HG02798 (cell line): ENCODE results near the gene TBC1D9.

Experiments used
- ATAC-seq: cut with Tn5 transposase; IDR thresholded peaks from one replicate; pipeline ENCODE4 v1.9.1; 2021; ENCODE audit warnings: mild to moderate bottlenecking; ENCODE audit not compliant: unreplicated experiment, poor library complexity

Gene TBC1D9

GRCh38 chr4:140701071-140701470 lies 55.1 kb downstream of the TBC1D9 start:
- no peak for ATAC-seq

- no peak for ATAC-seq
Observed at GRCh38 chr4:140697709-140698560, 58.2 kb downstream of the TBC1D9 start.

- no peak for ATAC-seq
Observed at GRCh38 chr4:140695483-140695882, 60.7 kb downstream of the TBC1D9 start.

- ATAC-seq: no peak
Observed at GRCh38 chr4:140693562-140693961, 62.6 kb downstream of the TBC1D9 start.

DNA sequence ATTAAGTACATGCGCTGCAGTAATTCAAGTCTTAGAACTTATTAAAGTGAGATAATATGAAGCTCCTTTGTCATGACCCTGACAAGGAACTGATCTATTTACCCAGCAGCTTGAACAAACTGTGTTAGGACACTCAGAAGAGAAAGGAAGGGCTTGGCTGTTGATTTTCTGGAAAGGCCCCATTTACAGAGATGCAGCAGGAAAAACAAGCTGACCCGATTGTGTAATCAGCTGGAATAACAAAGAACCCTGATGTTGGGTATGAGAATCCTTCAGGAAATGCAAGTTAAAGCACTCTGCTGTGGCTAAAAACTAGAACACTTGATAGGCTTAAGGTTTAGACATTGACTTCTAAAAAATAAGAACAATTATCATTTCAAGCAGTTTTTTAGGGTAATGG lies 64.8 kb downstream of the TBC1D9 start:
- ATAC-seq: no peak

DNA sequence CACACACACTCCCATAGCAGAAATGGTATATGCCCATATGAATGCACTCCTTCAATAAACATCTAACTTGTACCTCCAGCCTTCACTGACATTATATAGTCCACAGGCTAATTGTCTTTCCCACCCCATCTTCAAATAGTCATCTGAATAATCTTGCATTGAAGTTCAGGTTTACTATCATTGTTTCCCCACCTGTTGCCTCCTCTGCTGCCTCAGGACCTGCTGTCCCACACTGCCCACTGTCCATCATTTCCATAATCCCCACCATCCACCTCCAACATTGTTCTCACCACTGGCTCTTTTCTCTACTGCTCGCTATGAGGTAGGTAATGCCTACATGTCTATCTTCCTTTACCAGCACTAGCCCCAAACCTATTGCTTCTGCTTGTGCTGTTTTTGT lies 66.1 kb downstream of the TBC1D9 start:
- no peak for ATAC-seq

GRCh38 chr4:140689623-140690022 lies 66.6 kb downstream of the TBC1D9 start:
- no peak for ATAC-seq

DNA sequence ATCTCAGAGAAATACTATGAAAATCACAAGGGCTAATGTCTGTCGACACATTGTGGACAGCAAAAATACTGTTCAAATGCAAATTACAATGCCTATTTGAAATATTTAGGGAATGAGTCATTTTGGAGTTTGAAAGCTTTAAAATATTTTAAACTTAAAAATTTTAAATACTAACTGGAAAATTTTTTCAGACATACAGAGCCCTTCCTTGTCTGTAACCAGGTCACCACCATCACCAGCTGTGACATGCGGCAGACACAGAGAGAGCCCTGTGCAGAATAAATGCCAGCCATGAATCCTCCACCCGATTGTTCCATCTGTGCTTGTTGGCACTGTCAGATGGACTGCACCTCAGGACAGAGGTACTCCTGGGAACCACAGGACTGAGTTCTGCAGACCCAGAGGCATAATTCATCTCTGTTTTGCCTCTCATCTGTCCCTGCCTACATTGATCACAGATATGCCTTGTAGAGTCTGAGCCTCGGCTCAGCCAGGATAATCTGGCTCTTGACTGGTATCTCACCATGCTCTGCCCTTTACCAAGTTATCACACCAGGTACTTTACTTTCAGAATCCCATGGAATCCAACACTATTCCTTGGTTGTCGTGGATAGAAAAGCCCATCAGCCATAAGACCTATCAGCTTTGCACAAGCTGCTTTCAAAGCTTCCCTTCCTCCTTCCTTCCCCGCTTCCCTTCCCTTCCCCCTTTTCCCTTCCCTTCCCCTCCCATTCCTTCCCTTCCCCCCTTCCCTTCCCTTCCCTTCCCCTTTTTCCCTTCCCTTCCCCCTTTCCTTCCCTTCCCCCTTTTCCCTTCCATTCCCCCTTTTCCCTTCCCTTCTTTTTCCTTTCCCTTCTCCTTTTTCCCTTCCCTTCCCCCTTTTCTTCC lies 67.2 kb downstream of the TBC1D9 start:
- no peak for ATAC-seq

DNA sequence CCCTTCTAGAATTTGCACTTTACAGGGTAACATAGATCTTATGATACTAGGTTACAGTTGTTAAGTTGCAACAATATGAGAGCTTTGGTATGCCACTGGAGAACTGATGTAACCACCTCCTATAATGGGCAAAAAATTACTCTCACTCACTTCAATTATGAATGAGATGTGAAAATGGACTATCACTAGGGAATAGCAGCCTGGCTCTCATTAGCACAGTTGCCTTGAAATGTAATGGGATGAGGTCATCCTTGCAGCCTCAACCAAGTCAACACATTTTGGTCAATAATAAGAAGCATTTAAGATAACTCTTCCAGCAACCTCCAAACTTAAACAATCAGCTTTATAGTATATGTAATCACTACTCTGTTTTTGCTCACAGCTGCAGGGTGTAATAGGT lies 69.4 kb downstream of the TBC1D9 start:
- no peak for ATAC-seq

- no peak for ATAC-seq
Observed at GRCh38 chr4:140684314-140684713, 71.9 kb downstream of the TBC1D9 start.

GRCh38 chr4:140681201-140681600 lies 75.0 kb downstream of the TBC1D9 start:
- ATAC-seq: no peak

DNA sequence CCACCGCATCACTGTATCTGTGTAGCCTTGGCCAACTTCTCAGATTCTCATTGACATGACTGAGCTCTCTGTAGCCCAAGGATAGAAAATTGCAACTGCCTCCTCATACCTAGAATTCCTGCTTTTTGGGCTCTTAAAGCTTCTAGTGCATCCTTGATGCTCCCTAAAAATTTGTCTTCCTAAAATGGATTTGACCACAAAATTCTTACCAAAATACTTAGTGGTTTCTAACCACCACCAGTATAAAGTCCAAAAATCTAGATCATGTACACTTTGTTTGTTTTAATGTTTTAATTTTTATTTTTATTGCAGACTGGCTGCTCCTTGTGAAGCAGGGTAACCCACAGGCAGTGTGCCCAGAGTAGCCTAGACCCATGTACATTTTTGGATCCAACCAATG lies 75.5 kb downstream of the TBC1D9 start:
- ATAC-seq: no peak

DNA sequence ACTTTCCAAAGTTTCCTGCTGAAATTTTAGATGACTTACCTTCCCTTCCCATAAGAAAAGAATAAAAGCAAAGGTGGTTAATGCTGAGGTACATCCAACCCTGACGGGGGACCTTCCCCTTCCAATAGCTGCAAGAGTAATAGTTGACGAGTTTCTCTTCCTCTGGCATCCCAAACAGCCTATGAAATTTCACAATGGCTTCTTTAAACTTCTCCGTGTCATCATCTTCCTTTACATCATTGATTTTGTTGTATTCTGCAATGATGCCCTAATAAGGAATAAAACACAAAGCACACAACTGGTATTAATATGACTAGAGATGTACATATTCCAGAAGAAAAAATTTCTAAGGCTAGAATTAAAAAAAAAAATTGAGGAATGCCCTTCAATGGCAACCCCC lies 76.6 kb downstream of the TBC1D9 start:
- no peak for ATAC-seq

- ATAC-seq: no peak
Observed at GRCh38 chr4:140675599-140676231, 80.5 kb downstream of the TBC1D9 start.

DNA sequence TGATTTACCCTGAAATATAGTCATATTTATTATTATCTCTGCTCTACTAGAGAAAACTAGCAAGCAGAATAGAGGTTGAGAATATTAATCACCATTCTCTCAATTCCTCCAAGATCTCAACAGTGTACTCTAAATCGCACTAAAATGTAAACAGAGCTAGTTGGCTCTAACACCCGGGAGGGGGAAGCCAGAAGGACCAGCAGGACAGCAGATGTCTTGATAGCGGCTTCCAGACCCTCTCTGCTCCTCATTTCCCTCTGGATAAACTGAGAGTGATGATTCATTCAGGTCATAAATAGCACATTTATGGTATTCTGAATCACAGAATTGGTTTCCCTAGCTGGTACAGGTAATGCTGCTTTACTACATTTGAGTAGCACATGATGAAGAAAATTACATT lies 82.5 kb downstream of the TBC1D9 start:
- no peak for ATAC-seq

DNA sequence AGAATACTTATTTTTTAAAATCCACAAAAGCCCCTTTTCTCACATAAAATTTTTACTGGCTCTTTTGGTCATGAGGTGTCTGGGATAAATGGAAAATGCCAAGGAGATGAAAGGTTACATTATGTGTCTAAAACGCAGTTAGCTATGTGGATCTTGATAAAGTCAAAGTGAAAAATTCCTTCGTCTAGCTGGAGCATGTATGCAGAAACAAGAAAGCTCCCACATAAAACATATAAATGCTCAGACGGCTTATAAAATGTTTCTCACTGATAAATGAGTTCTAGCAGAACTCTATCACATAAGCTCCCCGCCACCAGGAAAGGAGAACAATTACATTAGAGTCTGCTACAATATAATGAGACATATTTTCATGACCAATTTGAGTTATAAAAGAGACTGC lies 83.8 kb downstream of the TBC1D9 start:
- no peak for ATAC-seq

GRCh38 chr4:140668111-140668510 lies 88.1 kb downstream of the TBC1D9 start:
- no peak for ATAC-seq

DNA sequence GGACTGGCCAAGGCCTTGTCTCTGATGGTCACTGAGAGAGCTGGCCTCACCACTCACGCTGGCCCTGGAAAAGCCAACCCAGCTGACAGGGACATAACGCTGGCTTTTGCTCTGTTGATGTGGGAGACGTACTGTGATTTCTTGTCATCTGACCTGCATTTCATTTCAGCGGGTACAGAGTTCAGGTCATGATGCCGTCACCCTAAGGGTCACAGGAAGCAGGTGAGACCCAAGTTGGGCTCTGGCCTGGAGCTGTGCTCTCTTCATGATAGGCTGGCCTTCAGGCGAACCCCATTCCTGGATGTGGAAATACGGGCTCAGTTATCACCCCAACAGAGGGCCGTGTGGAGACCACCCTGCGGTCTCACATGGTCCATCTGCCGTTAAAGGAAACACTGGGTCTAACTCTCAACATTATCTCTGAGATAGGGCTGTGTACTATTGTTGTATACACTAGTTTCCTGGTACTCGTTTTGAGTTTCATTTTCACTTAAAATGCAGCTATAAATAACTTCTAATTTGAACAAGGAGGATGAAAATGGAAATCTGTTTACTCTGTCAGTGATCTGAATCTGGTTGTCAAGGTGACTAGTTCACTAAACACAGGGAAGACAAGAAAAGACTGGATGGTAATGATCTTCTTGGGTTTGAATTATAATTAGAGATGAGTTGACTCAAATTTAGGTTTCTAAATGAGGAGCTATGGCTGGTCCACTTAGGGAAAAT lies 89.1 kb downstream of the TBC1D9 start:
- ATAC-seq: no peak

GRCh38 chr4:140662082-140662869 lies 93.9 kb downstream of the TBC1D9 start:
- no peak for ATAC-seq

DNA sequence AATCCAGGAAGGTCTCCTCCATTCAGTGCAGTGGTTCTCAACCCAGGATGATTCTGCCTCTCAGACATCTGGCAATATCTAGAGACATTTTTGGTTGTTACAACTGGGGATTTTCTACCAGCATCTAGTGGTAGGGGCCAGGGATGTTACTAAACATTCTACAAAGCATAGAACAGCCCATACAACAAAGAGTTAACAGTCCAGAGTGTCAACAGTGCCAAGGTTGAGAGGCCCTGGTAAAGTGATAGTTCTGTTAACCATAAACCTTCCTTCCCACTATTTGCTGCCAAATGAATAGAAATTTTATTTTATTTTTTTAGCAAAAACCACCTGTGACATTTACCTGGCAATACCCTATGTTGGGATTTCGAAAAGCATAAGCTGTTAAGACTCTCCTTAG lies 94.6 kb downstream of the TBC1D9 start:
- ATAC-seq: no peak
